T-helper 2 cell treated with Interferon-gamma antibody and Interleukin-4, amounts not matched to agents 5 μg/mL and 100 μg/mL, for 36 hours (primary cell): ENCODE data around the gene WNT7B.

Source experiments
- DNase-seq: peaks from one replicate; pipeline ENCODE4 v3.0.0; 2021; ENCODE audit warnings: low spot score
- H3K27ac Mint-ChIP-seq: one replicate; pipeline ENCODE4 v1.8.0; 2021; ENCODE audit warnings: mild to moderate bottlenecking, mixed read lengths
- H3K27me3 Mint-ChIP-seq: one replicate; pipeline ENCODE4 v1.8.0; 2021; ENCODE audit warnings: low read depth, mixed read lengths
- H3K36me3 Mint-ChIP-seq: one replicate; pipeline ENCODE4 v1.8.0; 2021; ENCODE audit warnings: low read depth, mixed read lengths
- H3K4me1 Mint-ChIP-seq: one replicate; pipeline ENCODE4 v1.8.0; 2021; ENCODE audit warnings: low read depth, mixed read lengths
- H3K4me3 Mint-ChIP-seq: one replicate; pipeline ENCODE4 v1.8.0; 2022; ENCODE audit warnings: mild to moderate bottlenecking, moderate library complexity, mixed read lengths
- H3K9me3 Mint-ChIP-seq: one replicate; pipeline ENCODE4 v1.8.0; 2021; ENCODE audit warnings: mixed read lengths

Gene WNT7B

DNA sequence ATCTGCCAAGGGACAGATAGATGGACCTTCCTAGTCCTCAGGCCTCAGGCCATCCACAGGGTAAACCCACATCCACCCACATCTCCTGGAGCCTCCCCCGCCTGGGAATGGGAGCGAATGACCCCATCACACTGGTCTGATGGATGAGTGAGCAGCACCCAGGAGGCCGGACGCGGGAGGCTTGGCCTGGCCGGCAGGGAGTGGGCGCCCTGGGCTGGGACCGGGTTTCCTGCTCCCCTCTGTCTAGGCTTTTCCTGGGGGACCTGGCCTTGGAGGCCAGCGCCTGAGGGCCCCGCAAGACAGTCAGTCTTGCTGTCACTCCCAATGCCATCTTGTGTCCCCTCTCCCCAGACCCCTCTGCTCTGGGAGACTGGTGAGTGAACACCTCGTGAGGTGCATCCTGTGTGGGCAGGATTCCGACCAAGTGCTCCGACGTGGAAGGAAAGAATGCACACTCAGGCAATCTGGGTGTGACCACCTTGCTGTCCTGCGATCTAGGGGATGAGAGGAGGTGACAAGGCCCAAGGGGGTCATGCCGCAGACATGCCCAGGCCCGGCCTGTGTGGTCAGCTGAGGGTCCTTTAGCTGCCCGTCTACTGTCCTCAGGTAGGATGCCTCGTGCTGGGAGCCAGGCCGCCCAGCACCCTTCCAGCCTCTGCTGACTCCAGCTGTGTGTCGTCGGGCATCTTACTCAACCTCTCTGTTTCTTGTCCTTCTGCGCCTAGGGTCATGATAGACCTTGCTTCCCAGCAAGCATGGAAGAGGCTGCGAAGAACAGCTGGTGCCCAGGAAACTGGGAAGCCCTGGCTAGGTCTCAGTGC, 26.5 kb upstream of the WNT7B start:
- Mint-ChIP-seq H3K27me3 (no peaks in the 10 kb centered on the region), H3K4me1 (no peaks in the 10 kb centered on the region), H3K9me3 (no peaks in the 10 kb centered on the region), H3K36me3 (no peaks in the 10 kb centered on the region), H3K27ac (no peak overlapping the region), H3K4me3 (no peak overlapping the region)
- no peak for DNase-seq

DNA sequence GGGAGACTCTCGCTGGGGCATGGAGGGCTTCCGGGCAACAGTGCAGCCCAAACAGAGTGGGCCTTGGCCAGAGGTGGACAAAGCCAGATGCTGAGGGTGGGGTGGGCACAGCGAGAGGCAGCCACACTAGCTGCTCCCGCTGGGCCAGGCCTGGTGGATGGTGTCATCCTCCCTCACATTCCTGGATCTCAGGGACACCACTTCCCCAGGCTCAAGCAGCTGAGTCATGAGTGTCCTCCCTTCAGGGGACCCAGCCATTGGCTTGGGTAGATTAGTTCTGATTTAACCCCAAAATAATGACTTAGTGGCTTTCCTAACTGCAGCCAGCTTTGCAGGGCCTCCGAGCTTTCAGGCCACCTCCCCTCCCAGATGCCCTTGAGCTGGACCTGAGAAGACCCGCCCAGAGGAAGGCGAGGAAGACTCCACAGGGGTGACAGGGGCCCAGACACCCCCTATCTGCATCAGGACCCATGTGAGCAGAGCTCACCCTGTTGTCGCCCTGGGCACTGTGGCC, 25.9 kb upstream of the WNT7B start:
- no peaks in the 10 kb centered on the region for H3K4me1 Mint-ChIP-seq
- no peaks in the 10 kb centered on the region for H3K9me3 Mint-ChIP-seq
- H3K4me3 Mint-ChIP-seq = no peak overlapping the region
- no peaks in the 10 kb centered on the region for H3K36me3 Mint-ChIP-seq
- H3K27me3 Mint-ChIP-seq = no peaks in the 10 kb centered on the region
- no peak overlapping the region for H3K27ac Mint-ChIP-seq
- no peak for DNase-seq

DNA sequence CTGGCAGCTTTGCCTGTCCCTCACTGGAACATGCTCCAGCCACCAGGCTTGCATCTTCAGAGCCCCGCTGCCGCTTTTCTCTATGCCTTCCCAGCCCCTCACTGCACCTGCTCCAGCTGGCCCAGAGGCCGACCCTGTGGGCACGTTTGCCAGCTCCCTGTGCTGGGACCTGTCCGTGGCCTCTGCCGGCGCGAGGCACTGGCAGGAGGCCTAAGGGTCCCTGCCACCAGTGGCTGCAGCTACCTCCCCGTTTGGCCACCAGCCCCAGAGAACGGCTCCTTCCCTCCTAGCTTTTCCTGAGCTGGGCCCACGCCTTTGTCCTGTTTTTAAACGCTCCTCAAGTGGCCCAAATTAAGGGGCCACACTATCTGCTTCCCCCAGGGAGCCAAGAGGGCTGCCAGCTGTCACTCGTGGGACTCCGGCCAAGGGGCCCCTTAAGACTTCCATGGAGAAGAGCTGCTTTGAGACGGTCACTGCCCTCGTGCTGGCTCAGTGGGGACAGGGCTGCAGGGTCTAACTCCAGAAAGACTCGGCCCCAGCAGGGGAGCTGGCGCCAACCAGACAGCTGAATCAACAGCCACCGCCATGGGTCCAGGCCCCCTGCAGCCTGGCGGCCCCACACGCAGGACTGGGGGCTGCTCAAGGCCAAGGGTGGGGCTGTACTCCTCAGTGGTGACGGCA, 24.6 kb upstream of the WNT7B start:
- Mint-ChIP-seq H3K27me3 (no peaks in the 10 kb centered on the region), H3K4me3 (no peak overlapping the region), H3K27ac (no peak overlapping the region), H3K4me1 (no peaks in the 10 kb centered on the region), H3K9me3 (no peaks in the 10 kb centered on the region), H3K36me3 (no peaks in the 10 kb centered on the region)
- DNase-seq = no peak

DNA sequence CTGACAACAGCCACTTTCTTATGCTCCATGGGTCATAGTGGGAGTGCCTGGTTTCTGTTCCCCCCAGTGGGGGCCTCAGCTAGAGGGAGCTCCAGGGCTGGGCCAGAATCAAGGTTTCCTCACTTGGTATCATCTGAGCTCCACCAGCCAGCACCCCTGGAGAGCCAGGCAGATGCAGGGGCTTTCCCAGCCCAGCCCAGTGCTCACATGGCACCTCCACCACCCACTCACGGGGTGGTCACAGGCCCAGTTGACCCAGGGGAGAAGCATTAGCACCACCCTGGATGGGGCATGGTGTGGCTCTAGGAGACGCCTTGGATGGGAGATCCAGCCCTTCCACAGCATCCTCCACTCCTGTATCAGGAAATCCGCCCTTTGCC, 24.1 kb upstream of the WNT7B start:
- no peaks in the 10 kb centered on the region for H3K4me1 Mint-ChIP-seq

DNA sequence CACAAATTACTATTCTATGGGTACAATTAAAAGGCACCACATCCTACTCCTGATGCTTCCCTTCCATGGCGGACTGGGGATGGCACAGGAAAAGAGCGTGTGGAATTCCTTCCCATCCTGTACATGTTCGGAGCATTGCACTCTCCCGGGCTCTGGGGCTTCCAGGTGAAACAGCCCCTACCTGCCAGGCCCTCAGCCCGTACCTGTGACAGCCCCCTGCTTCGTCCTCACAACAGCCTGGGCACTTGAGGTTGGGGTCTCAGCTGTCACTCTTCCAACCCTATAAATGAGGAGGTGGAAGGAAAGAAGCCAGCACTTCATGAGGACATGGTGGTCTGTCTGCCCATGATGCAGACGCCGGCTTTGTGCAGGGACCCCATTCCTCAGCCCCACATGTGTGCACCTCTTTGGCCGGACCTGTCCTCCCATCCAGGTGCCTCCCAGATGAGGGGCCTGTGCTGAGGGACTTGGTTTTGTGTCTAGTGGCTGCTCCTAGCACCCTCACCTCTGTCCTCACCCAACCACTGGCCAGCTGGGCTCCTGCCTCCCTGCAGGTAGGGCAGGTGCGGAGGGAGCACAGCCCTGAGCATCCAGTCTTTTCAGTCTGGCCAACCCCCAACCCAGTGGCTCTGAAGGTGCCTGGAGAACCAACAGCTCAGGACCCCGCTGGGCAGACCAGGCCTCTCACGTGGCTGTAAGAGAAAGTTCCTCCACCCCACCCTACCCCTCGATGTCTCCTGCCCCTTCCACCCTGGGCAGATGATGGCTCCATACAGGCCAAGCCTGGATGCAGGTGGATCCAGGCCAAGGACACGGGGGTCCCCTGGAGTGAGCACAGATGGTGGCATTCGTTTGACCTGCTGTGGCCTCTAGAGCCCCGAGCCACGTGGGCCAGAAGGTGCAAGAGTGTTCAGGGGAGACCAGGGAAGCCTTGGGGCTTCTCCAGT, 23.4 kb upstream of the WNT7B start:
- DNase-seq = no peak
- no peaks in the 10 kb centered on the region for H3K9me3 Mint-ChIP-seq
- H3K4me3 Mint-ChIP-seq = no peak overlapping the region
- no peak overlapping the region for H3K27ac Mint-ChIP-seq
- H3K36me3 Mint-ChIP-seq = no peaks in the 10 kb centered on the region
- H3K4me1 Mint-ChIP-seq = no peaks in the 10 kb centered on the region
- no peaks in the 10 kb centered on the region for H3K27me3 Mint-ChIP-seq

More for the DNA sequence above, 24.1 kb upstream of the WNT7B start:
- DNase-seq = no peak
- no peak overlapping the region for H3K27ac Mint-ChIP-seq
- no peaks in the 10 kb centered on the region for H3K27me3 Mint-ChIP-seq
- H3K9me3 Mint-ChIP-seq = no peaks in the 10 kb centered on the region
- no peak overlapping the region for H3K4me3 Mint-ChIP-seq
- H3K36me3 Mint-ChIP-seq = no peaks in the 10 kb centered on the region

DNA sequence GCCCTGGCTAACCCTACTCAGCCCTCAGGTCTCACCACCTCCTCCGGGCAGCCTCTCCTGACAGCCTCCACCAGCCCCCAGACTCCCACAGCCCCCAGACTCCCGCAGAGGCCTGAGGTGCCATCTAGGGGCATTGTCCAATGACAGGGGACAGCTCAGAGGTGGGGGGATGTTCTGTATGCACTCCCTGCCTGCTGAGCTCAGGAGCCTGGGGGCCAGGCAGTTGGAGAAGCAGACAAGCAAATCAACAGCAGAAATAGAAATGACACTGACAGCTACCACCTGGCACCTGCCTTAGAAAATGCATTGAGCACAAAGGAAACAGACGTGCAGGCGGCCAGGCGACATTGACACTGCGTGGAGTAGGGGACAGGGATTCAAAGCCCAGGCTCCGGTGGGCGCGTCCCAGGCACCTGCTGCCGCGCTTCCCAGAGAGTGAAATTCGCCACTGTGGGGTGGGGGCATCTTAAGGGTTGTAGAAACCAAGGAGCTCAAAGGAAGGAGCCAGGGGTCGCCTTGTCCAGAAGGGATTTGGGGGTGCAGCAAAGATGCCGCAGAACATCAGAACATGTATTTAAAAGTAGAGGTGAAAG, 22.5 kb upstream of the WNT7B start:
- Mint-ChIP-seq H3K9me3 (no peaks in the 10 kb centered on the region), H3K27ac (no peak overlapping the region), H3K4me3 (no peak overlapping the region), H3K4me1 (no peaks in the 10 kb centered on the region), H3K36me3 (no peaks in the 10 kb centered on the region), H3K27me3 (no peaks in the 10 kb centered on the region)
- no peak for DNase-seq

DNA sequence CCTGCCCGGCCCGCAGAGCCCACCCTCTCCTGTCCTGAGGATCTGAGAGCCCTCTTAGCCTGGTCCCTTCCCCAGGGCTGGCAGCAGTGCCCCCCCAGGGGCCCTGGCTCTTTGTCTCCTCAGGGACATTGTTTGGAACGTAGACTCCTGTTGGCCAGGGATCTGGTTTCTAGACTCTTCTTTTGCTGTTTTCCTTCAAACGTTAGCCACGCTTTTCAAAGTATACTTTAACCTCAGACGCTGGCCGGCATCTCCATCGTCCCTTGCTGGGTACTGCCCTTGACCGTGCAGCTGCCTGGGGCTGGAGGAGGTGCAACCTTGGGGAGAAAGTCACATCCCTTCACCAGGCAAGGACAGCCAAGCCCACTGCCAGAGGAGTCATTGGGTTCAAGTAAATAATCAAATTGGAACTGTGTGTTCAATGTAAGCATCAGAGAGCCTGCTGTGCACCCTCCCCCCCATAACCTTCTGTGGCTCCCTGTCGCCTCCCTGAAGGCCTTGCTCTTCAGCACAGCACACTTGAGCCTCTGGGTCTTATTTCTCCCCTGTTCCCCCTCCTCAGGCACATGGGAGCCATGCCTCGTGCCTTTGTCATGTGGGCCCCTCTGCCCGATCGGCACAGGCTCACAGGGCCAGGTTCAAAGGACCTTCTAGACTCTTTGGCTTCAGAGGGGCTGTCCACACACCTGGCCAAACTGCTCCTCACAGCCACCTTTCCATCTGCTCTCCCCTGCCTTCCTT, 21.8 kb upstream of the WNT7B start:
- H3K4me1 Mint-ChIP-seq = no peaks in the 10 kb centered on the region
- H3K36me3 Mint-ChIP-seq = no peaks in the 10 kb centered on the region
- no peak overlapping the region for H3K4me3 Mint-ChIP-seq
- no peaks in the 10 kb centered on the region for H3K27me3 Mint-ChIP-seq
- no peaks in the 10 kb centered on the region for H3K9me3 Mint-ChIP-seq
- no peak overlapping the region for H3K27ac Mint-ChIP-seq
- DNase-seq = no peak

DNA sequence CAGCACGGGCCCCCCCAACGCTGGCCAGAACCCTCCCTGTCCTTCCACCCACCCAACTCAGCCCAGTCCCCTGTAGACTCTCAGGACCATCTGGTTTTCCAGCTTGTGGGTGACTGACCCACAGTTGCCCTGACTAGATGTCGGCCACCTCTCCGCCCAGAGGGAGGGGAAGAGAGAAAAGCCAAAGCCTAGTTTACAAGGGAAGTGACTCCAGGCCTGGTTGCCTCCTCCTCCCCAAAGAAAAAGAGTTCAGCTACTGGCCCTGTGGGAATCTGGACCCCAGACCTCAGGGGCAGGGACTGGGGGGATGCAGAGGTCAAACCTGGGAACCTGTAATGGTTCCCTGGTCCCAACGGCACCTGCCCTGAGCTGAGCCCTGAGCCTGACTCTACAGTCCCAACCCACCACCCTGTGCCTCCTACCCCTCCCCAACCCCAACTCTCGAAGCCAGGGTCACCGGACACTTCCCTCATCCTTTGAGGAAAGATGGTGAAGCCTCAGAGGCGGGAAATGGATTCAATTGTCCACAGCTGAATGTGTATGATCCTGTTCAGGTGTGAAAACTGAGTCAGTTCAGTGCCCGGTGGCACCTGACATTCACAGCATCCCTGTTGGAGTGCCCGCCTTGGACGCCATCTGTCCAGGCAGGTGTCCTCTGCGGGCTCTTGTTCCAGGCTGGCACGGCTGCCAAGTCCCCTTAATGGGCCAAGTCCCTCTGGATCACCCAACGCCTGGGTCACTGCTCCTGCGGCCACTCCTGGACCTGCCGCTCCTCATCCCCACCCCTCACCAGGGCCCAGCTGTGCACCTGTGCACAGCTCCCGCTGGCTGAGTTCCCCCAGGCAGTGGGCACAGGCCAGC, 21.0 kb upstream of the WNT7B start:
- Mint-ChIP-seq H3K27me3 (no peaks in the 10 kb centered on the region), H3K9me3 (no peaks in the 10 kb centered on the region), H3K27ac (no peak overlapping the region)

DNA sequence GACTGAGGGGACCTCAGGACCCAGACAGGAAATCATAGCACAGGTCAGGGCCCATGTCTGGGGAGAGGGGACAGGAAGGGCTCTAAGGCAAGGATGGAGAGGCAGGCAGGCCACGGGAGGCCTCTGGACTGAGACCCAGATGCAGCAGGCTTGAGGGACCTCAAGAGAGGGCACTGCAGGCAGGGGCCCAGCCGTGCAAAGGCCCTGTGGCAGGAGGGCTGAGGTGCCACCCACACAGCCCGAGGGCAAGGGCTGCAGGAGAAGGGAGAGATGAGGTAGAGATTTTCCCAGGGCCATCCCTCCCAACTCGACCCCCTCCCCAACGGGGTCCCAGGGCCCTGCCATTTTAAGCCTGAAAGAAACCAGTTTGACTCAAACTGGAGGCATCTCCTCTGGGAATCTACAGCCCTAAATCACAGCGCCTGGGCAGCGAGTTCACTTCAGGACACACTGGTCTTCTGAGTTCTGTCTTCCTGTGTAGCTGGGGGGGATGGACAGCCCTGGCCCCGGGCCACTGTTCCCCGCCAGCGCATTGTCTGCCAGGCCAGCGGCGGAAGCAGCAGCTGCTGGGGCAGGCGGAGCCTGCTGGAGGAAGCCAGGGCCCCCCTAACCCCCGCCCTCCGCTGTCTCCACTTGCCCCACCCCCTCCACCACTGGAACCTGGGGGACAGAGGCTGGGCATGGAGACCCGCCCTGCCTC, 20.3 kb upstream of the WNT7B start:
- H3K36me3 Mint-ChIP-seq = no peaks in the 10 kb centered on the region
- H3K4me3 Mint-ChIP-seq = no peak overlapping the region
- H3K4me1 Mint-ChIP-seq = no peaks in the 10 kb centered on the region
- H3K27ac Mint-ChIP-seq = no peak overlapping the region
- no peaks in the 10 kb centered on the region for H3K27me3 Mint-ChIP-seq
- no peaks in the 10 kb centered on the region for H3K9me3 Mint-ChIP-seq
- no peak for DNase-seq

More for the DNA sequence above, 21.0 kb upstream of the WNT7B start:
- Mint-ChIP-seq H3K4me3 (no peak overlapping the region), H3K36me3 (no peaks in the 10 kb centered on the region), H3K4me1 (no peaks in the 10 kb centered on the region)
- no peak for DNase-seq

DNA sequence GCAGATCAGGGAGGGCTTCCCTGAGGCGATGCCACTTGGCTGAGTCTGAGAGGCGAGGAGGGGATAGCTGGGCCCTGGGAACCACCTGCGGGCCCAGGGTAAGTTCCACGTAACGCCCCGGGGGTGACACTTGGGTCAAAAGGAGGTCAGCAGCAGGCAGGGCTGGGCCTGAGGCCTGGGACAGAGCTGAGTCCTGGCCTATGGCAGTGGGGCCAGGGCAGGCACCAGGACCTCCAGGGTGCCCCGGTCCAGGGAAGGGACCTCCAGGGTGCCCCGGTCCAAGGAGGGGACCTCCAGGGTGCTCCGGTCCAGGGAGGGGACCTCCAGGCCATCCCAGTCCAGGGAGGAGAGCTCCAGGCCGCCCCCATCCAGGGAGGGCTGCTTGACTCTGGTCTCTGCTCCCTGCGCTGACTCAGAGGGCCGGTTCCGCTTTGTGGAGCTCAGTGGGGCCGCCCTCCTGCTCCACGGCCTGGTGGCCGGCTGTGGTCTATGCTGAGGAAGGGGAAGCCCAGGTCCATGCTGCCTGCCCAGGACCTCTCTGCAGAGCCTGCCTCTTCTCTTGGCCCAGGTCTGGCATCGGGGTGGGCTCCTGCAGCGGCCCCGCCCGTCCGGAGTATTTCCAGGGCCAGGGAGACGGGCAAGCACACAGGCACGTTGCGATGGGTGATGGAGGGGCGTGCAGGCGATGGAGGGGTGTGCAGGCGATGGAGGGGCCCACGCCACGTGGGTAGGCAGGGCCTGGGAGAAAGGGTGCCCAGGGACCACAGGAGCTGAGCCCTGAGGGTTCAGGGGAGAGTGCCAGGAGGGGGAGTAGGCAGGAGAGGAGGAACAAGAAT, 19.5 kb upstream of the WNT7B start:
- no peaks in the 10 kb centered on the region for H3K9me3 Mint-ChIP-seq
- no peak for DNase-seq
- no peak overlapping the region for H3K4me3 Mint-ChIP-seq
- no peaks in the 10 kb centered on the region for H3K4me1 Mint-ChIP-seq
- no peak overlapping the region for H3K27ac Mint-ChIP-seq
- H3K36me3 Mint-ChIP-seq = no peaks in the 10 kb centered on the region
- no peaks in the 10 kb centered on the region for H3K27me3 Mint-ChIP-seq

DNA sequence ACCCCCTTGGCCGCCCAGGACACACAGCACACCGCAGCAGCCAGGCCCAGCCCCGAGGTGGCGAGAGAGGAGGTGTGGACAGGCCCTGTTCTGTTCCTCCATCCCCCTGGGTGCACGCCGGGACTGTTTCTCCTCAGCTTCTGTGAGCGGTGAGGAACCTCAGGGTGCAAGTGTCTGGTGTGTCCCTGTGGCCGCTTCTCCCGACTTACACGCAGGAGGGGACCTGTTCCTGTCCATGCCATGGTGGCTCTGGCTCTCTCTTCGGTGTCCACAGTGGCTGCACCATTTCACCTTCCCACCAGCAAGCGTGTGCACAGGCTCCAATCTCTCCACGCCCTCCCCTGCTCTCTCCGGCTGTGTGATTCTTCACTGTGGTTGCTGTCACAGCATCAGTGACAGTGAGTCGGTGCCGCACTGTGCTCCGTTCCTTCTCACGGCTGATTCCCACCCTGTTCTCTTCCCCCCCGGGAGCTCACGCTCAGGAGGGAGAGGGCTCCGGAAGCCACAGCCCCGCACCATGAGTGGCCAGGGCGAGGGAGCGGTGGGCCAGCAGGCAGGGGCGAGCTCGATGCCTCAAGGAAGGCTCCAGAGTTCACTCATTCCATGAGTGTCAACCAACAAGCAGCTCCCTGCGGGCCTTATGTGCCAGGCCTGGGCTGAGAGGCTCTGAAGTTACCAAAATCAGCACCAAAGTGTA, 18.6 kb upstream of the WNT7B start:
- Mint-ChIP-seq H3K36me3 (no peaks in the 10 kb centered on the region), H3K4me3 (no peak overlapping the region), H3K27ac (no peak overlapping the region), H3K4me1 (no peaks in the 10 kb centered on the region), H3K9me3 (no peaks in the 10 kb centered on the region), H3K27me3 (no peaks in the 10 kb centered on the region)
- DNase-seq = no peak
